GM12878 (cell line): ENCODE measurements around the gene CACHD1. TPM values are rescaled to one million over a fixed set of nuclear protein-coding genes. Genes with fewer than 3 reads are reported as not detected.
A peak's percentile ranks its signal among the peaks of the same experiment; 100 is the strongest.

ENCODE experiments used
- ATAC-seq: fragments of 200-7000 bp; cut with Tn5 transposase; 3 replicates; pipeline ENCODE4 v1.9.1; 2020; ENCODE audit warnings: mild to moderate bottlenecking, moderate library complexity
- BruUV-seq: library from RNA; stranded (reverse); fragments of 400-500 nt; replicated peaks from 2 replicates; lab custom pipeline; 2021; lab: Mats Ljungman, UMichigan
- CTCF ChIA-PET: fragments of 300-600 bp; sonication (Branson Sonifier 250); formaldehyde crosslinking; extraction: SDS; loops from one replicate; lab custom pipeline; 2021; ENCODE audit warnings: inconsistent platforms; lab: Yijun Ruan, JAX
- POLR2A ChIA-PET: fragments of 350-600 bp; formaldehyde crosslinking; extraction: SDS; loops from one replicate; lab custom pipeline; 2021; ENCODE audit warnings: inconsistent platforms; lab: Charles Lee
- RAD21 ChIA-PET: fragments of 300-600 bp; sonication (Branson Sonifier 250); formaldehyde crosslinking; loops from one replicate; lab custom pipeline; 2023; ENCODE audit warnings: antibody characterized with exemption; ENCODE audit not compliant: unreplicated experiment; lab: Charles Lee
- SMC1A ChIA-PET: fragments of 300-600 bp; sonication (Branson Sonifier 250); formaldehyde crosslinking; loops from one replicate; lab custom pipeline; 2023; ENCODE audit not compliant: unreplicated experiment, uncharacterized antibody; lab: Charles Lee
- DNase-seq: peaks from one replicate; pipeline ENCODE4 v3.0.0-alpha.2; 2011; ENCODE audit warnings: low read depth, low spot score
- FAIRE-seq: peaks from 3 replicates; lab custom pipeline; 2011; peaks lifted over from hg19 to GRCh38; lab: Jason Lieb, UNC
- H2AFZ ChIP-seq: 2 replicates; pipeline ENCODE4 v1.6.0; 2011; ENCODE audit warnings: low read depth, low read length, control low read depth; ENCODE audit not compliant: control insufficient read depth
- H3K27ac ChIP-seq: 2 replicates; pipeline ENCODE4 v1.5.1; 2011; ENCODE audit warnings: control low read depth; ENCODE audit not compliant: control insufficient read depth, insufficient read depth
- H3K27me3 ChIP-seq, 2 experiments: replicated peaks in 1 of 2; 2 replicates each; pipeline versions ENCODE4 v1.6.0 to v1.6.1; 2011; ENCODE audit warnings: low read length in 1 of 2; ENCODE audit not compliant: control insufficient read depth in 2 of 2, insufficient read depth in 2 of 2
- H3K36me3 ChIP-seq, 2 experiments: 2 replicates each; pipeline ENCODE4 v1.5.1; 2011; ENCODE audit warnings: low read length in 1 of 2; ENCODE audit not compliant: control insufficient read depth in 2 of 2, insufficient read depth in 2 of 2
- H3K4me1 ChIP-seq: 2 replicates; pipeline ENCODE4 v1.6.1; 2011; ENCODE audit warnings: mild to moderate bottlenecking, low read length, moderate library complexity, mixed read lengths; ENCODE audit not compliant: control insufficient read depth, insufficient read depth
- H3K4me2 ChIP-seq: 2 replicates; pipeline ENCODE4 v1.6.0; 2011; ENCODE audit warnings: control low read depth; ENCODE audit not compliant: control insufficient read depth, insufficient read depth
- H3K4me3 ChIP-seq: fragments of 200-600 bp; sonication (generic); 2 replicates; pipeline ENCODE4 v1.5.1; 2016
- H3K79me2 ChIP-seq: 2 replicates; pipeline ENCODE4 v1.6.0; 2011; ENCODE audit warnings: low read length; ENCODE audit not compliant: control insufficient read depth, insufficient read depth
- H3K9ac ChIP-seq: 2 replicates; pipeline ENCODE4 v1.8.0; 2011; ENCODE audit warnings: low read length, control low read depth, mixed read lengths; ENCODE audit not compliant: control insufficient read depth, insufficient read depth
- H3K9me3 ChIP-seq: replicated peaks from 3 replicates; pipeline ENCODE4 v1.5.1; 2011; ENCODE audit warnings: mild to moderate bottlenecking, low read length; ENCODE audit not compliant: control insufficient read depth, insufficient read depth
- H4K20me1 ChIP-seq: 2 replicates; pipeline ENCODE4 v1.6.0; 2011; ENCODE audit not compliant: control insufficient read depth, insufficient read depth
- CHD1 ChIP-seq: IDR thresholded peaks from 2 replicates; pipeline ENCODE4 v1.6.1; 2012; ENCODE audit warnings: low read depth, low read length, improper control_type of control experiment
- CHD2 ChIP-seq: IDR thresholded peaks from 2 replicates; pipeline ENCODE4 v1.6.1; 2011; ENCODE audit warnings: low read depth, low read length, improper control_type of control experiment, borderline replicate concordance
- FOXM1 ChIP-seq: IDR thresholded peaks from 2 replicates; pipeline ENCODE4 v1.6.1; 2012; ENCODE audit warnings: low read depth, mild to moderate bottlenecking, inconsistent platforms, low read length, moderate library complexity
- GABPA ChIP-seq: IDR thresholded peaks from 2 replicates; pipeline ENCODE4 v1.6.1; 2014; ENCODE audit warnings: antibody characterized with exemption, low read depth, mild to moderate bottlenecking, inconsistent platforms
- LARP7 ChIP-seq: fragments of 450-650 bp; IDR thresholded peaks from 2 replicates; pipeline ENCODE4 v1.6.1; 2017; ENCODE audit warnings: mild to moderate bottlenecking
- MTA3 ChIP-seq: IDR thresholded peaks from 2 replicates; pipeline ENCODE4 v1.6.1; 2012; ENCODE audit warnings: low read length, inconsistent platforms, borderline replicate concordance
- NBN ChIP-seq: fragments of 450-650 bp; IDR thresholded peaks from 2 replicates; pipeline ENCODE4 v1.6.1; 2016
- RAD21 ChIP-seq: IDR thresholded peaks from 2 replicates; pipeline ENCODE4 v1.6.1; 2011; ENCODE audit warnings: mild to moderate bottlenecking, low read depth, low read length, moderate library complexity; ENCODE audit not compliant: insufficient read depth
- SUZ12 ChIP-seq: fragments of 200-600 bp; sonication (generic); IDR thresholded peaks from one replicate; pipeline ENCODE4 v1.6.1; 2018; ENCODE audit warnings: antibody characterized with exemption, mild to moderate bottlenecking; ENCODE audit not compliant: unreplicated experiment
- ZBED1 ChIP-seq: IDR thresholded peaks from 2 replicates; pipeline ENCODE4 v1.6.1; 2016; ENCODE audit warnings: borderline replicate concordance
- ZNF207 ChIP-seq: fragments of 450-650 bp; IDR thresholded peaks from 2 replicates; pipeline ENCODE4 v1.6.1; 2014; ENCODE audit warnings: antibody characterized with exemption, mild to moderate bottlenecking, borderline replicate concordance
- WGBS: methylation state at CpG from one replicate; pipeline ENCODE4 v1.1.6; 2016; ENCODE audit warnings: low lambda C conversion rate; ENCODE audit not compliant: insufficient replicate concordance, insufficient coverage; ENCODE audit errors: missing lambda C conversion rate; 5-methylcytosine and 5-hydroxymethylcytosine counted together
- in situ Hi-C: fragments of 300-500 bp; cut with MboI; formaldehyde crosslinking; loops from 9 replicates; pipeline ENCODE4 v1.14.3; 2018; ENCODE audit warnings: mixed read lengths
- intact Hi-C: fragments of 100-400 bp; cut with micrococcal nuclease; formaldehyde crosslinking; loops from one replicate; pipeline ENCODE4 v1.14.2; 2022; ENCODE audit not compliant: unreplicated experiment
- polyA plus RNA-seq, 11 experiments: library from polyadenylated mRNA; depleted of rRNA in 4 of 11; unstranded in 6 of 11; stranded (reverse) in 5 of 11; fragments of >200 nt; fragmentation: Nextera tagmentation in 4 of 11; fragmentation: Illumina TruSeq in 1 of 11; extraction: Ambion mirVana in 4 of 11; extraction: Trizol in 1 of 11; gene quantifications; 1 replicate in 1 of 11; 2 replicates in 10 of 11; pipeline versions ENCODE4 v1.2.1 to v1.2.3, GENCODE V29; 2011 to 2016; ENCODE audit warnings: inconsistent platforms in 2 of 11, missing spikeins in 2 of 11, low read depth in 1 of 11
- total RNA-seq, 4 experiments: library from RNA; depleted of rRNA in 3 of 4; stranded (reverse); fragments of >200 nt in 3 of 4; fragmentation: Illumina TruSeq in 1 of 4; extraction: Trizol in 1 of 4; gene quantifications; 2 replicates each; pipeline versions ENCODE4 v1.2.1 to v1.2.3, GENCODE V29; 2013 to 2021
- TF ChIP-seq, protein P1 (sequence below): fragments of 450-650 bp; IDR thresholded peaks from 2 replicates; pipeline ENCODE4 v1.6.1; 2017; ENCODE audit warnings: mild to moderate bottlenecking
- TF ChIP-seq, protein P2 (sequence below): IDR thresholded peaks from 2 replicates; pipeline ENCODE4 v1.6.1; 2011; ENCODE audit warnings: mild to moderate bottlenecking, low read depth, low read length, moderate library complexity; ENCODE audit not compliant: insufficient replicate concordance
- TF ChIP-seq, protein P3 (sequence below): fragments of 450-650 bp; conservative IDR thresholded peaks from 2 replicates; pipeline ENCODE4 v1.6.1; 2017; ENCODE audit warnings: mild to moderate bottlenecking, moderate library complexity
- TF ChIP-seq, protein P4 (sequence below), 3 experiments: IDR thresholded peaks in 2 of 3; conservative IDR thresholded peaks in 1 of 3; 2 replicates each; pipeline ENCODE4 v1.5.1; 2011; ENCODE audit warnings: low read depth in 3 of 3, low read length in 3 of 3, mild to moderate bottlenecking in 3 of 3, control low read depth in 2 of 3, moderate library complexity in 2 of 3, inconsistent platforms in 1 of 3, mixed read lengths in 1 of 3; ENCODE audit not compliant: control insufficient read depth in 2 of 3, insufficient read depth in 1 of 3; ENCODE audit errors: extremely low read depth in 1 of 3
- TF ChIP-seq, protein P5 (sequence below): IDR thresholded peaks from 2 replicates; pipeline ENCODE4 v1.6.1; 2011; ENCODE audit warnings: low read depth, low read length, improper control_type of control experiment, borderline replicate concordance

The CACHD1 gene
- total and polyA plus RNA-seq, 10 of the 15 experiments (the other 5 are each of a cell fraction or from before 2014, with no cell fraction given): 0.03 TPM; not detected in 9

DNA sequence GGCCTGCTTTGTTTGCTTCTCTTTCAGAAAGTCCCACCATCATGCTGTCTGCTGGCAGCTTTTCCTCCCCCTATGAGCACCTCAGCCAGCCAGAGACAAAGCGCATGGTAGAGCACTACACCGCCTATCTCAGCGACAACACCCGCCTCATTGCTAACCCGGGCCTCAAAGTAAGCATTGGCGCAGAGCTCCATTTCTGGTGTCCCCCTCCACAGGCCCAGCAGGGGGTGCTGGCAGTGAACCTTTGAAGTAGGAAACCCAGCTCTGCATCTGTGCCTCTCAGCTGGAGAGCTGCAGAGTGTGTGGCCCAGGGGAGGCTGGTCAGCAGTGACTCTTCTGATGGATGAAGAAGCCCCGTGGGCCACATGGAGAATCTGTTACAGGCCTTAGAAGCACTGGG, 193.7 kb downstream of the CACHD1 start:
- no peaks in the 10 kb centered on the region for H3K36me3 ChIP-seq
- WGBS: 66% methylated on average over 7 of the region's 7 CpGs
- H3K9ac ChIP-seq: no peak overlapping the region
- H4K20me1 ChIP-seq: no peaks in the 10 kb centered on the region
- no peaks in the 10 kb centered on the region for H3K9me3 ChIP-seq
- no peaks in the 10 kb centered on the region for H3K79me2 ChIP-seq
- intact Hi-C loops: no loop called here
- no peak overlapping the region for H2AFZ ChIP-seq
- no peak overlapping the region for H3K4me3 ChIP-seq
- no peak overlapping the region for H3K27ac ChIP-seq
- H3K4me2 ChIP-seq: no peak overlapping the region
- no TSS peak for BruUV-seq
- CTCF ChIA-PET: interaction anchor here (1.0 to 5.9 kb wide), 2 partner anchors 12 to 75 kb away, joined by 3 to 40 read pairs; no protein-coding TSS in a partner anchor
- FAIRE-seq: no peak
- SMC1A ChIA-PET: no interaction called here
- RAD21 ChIA-PET: no interaction called here
- in situ Hi-C loops: no loop called here
- POLR2A ChIA-PET: no interaction called here
- no peak for DNase-seq
- peak; percentile 68 for ATAC-seq
- TF ChIP-seq SUZ12 (no peak), FOXM1 (no peak), GABPA (no peak), CHD2 (no peak), CHD1 (no peak), NBN (no peak), RAD21 (0 out of 2 replicates have a peak, but pooled peaks have one; percentile 24), MTA3 (no peak), ZBED1 (no peak), LARP7 (no peak), ZNF207 (no peak)
- TF ChIP-seq, protein P1, sequence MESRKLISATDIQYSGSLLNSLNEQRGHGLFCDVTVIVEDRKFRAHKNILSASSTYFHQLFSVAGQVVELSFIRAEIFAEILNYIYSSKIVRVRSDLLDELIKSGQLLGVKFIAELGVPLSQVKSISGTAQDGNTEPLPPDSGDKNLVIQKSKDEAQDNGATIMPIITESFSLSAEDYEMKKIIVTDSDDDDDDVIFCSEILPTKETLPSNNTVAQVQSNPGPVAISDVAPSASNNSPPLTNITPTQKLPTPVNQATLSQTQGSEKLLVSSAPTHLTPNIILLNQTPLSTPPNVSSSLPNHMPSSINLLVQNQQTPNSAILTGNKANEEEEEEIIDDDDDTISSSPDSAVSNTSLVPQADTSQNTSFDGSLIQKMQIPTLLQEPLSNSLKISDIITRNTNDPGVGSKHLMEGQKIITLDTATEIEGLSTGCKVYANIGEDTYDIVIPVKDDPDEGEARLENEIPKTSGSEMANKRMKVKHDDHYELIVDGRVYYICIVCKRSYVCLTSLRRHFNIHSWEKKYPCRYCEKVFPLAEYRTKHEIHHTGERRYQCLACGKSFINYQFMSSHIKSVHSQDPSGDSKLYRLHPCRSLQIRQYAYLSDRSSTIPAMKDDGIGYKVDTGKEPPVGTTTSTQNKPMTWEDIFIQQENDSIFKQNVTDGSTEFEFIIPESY: peak; percentile 71; the same call in 1 of the 2 replicates
- TF ChIP-seq, protein P2, sequence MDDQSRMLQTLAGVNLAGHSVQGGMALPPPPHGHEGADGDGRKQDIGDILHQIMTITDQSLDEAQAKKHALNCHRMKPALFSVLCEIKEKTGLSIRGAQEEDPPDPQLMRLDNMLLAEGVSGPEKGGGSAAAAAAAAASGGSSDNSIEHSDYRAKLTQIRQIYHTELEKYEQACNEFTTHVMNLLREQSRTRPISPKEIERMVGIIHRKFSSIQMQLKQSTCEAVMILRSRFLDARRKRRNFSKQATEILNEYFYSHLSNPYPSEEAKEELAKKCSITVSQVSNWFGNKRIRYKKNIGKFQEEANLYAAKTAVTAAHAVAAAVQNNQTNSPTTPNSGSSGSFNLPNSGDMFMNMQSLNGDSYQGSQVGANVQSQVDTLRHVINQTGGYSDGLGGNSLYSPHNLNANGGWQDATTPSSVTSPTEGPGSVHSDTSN: no peak
- TF ChIP-seq, protein P3, sequence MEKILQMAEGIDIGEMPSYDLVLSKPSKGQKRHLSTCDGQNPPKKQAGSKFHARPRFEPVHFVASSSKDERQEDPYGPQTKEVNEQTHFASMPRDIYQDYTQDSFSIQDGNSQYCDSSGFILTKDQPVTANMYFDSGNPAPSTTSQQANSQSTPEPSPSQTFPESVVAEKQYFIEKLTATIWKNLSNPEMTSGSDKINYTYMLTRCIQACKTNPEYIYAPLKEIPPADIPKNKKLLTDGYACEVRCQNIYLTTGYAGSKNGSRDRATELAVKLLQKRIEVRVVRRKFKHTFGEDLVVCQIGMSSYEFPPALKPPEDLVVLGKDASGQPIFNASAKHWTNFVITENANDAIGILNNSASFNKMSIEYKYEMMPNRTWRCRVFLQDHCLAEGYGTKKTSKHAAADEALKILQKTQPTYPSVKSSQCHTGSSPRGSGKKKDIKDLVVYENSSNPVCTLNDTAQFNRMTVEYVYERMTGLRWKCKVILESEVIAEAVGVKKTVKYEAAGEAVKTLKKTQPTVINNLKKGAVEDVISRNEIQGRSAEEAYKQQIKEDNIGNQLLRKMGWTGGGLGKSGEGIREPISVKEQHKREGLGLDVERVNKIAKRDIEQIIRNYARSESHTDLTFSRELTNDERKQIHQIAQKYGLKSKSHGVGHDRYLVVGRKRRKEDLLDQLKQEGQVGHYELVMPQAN: no peak
- TF ChIP-seq, protein P4, sequence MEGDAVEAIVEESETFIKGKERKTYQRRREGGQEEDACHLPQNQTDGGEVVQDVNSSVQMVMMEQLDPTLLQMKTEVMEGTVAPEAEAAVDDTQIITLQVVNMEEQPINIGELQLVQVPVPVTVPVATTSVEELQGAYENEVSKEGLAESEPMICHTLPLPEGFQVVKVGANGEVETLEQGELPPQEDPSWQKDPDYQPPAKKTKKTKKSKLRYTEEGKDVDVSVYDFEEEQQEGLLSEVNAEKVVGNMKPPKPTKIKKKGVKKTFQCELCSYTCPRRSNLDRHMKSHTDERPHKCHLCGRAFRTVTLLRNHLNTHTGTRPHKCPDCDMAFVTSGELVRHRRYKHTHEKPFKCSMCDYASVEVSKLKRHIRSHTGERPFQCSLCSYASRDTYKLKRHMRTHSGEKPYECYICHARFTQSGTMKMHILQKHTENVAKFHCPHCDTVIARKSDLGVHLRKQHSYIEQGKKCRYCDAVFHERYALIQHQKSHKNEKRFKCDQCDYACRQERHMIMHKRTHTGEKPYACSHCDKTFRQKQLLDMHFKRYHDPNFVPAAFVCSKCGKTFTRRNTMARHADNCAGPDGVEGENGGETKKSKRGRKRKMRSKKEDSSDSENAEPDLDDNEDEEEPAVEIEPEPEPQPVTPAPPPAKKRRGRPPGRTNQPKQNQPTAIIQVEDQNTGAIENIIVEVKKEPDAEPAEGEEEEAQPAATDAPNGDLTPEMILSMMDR (IDR thresholded peaks at IDR 0.05 in 2 of 3, conservative IDR thresholded peaks at IDR 0.05 in 1 of 3; ENCODE audit: control insufficient read depth in 2 of 3, extremely low read depth in 1 of 3, insufficient read depth in 1 of 3, low read depth in 3 of 3, low read length in 3 of 3): peak in 2 of 3 experiments; percentile 6 to 18; a peak in 2 of 6 replicates
- TF ChIP-seq, protein P5, sequence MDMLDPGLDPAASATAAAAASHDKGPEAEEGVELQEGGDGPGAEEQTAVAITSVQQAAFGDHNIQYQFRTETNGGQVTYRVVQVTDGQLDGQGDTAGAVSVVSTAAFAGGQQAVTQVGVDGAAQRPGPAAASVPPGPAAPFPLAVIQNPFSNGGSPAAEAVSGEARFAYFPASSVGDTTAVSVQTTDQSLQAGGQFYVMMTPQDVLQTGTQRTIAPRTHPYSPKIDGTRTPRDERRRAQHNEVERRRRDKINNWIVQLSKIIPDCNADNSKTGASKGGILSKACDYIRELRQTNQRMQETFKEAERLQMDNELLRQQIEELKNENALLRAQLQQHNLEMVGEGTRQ: no peak
- H3K27me3 ChIP-seq: no peaks in the 10 kb centered on the region
- H3K4me1 ChIP-seq: no peaks in the 10 kb centered on the region
